Choroid plexus epithelial cell (primary cell): ENCODE measurements around the gene LMF1.

Experiments used
- DNase-seq: peaks from one replicate; pipeline ENCODE4 v3.0.0-alpha.2; 2010; ENCODE audit warnings: low read depth
- H3K4me3 ChIP-seq: 2 replicates; pipeline ENCODE4 v1.5.1; 2011; ENCODE audit warnings: low read depth, mild to moderate bottlenecking, control low read depth, low read length, moderate library complexity
- TF ChIP-seq, protein P1 (sequence below): conservative IDR thresholded peaks from 2 replicates; pipeline ENCODE4 v1.5.1; 2011; ENCODE audit warnings: low read depth, mild to moderate bottlenecking, control low read depth, inconsistent platforms, low read length, moderate library complexity

Gene LMF1

GRCh38 chr16:856811-857210 is 114.0 kb downstream of the LMF1 start:
- TF ChIP-seq, protein P1, sequence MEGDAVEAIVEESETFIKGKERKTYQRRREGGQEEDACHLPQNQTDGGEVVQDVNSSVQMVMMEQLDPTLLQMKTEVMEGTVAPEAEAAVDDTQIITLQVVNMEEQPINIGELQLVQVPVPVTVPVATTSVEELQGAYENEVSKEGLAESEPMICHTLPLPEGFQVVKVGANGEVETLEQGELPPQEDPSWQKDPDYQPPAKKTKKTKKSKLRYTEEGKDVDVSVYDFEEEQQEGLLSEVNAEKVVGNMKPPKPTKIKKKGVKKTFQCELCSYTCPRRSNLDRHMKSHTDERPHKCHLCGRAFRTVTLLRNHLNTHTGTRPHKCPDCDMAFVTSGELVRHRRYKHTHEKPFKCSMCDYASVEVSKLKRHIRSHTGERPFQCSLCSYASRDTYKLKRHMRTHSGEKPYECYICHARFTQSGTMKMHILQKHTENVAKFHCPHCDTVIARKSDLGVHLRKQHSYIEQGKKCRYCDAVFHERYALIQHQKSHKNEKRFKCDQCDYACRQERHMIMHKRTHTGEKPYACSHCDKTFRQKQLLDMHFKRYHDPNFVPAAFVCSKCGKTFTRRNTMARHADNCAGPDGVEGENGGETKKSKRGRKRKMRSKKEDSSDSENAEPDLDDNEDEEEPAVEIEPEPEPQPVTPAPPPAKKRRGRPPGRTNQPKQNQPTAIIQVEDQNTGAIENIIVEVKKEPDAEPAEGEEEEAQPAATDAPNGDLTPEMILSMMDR: no peak
- H3K4me3 ChIP-seq: no peak overlapping the region
- DNase-seq: no peak

GRCh38 chr16:856101-856500 is 114.7 kb downstream of the LMF1 start:
- H3K4me3 ChIP-seq: no peak overlapping the region
- no peak for DNase-seq
- TF ChIP-seq, protein P1: no peak

- TF ChIP-seq, protein P1: no peak
These were observed 115.3 kb downstream of the LMF1 start for GRCh38 chr16:855471-855870.

GRCh38 chr16:854808-855410 is 115.9 kb downstream of the LMF1 start:
- TF ChIP-seq, protein P1: no peak

More at GRCh38 chr16:855471-855870, 115.3 kb downstream of the LMF1 start:
- H3K4me3 ChIP-seq: no peak overlapping the region
- no peak for DNase-seq

DNA sequence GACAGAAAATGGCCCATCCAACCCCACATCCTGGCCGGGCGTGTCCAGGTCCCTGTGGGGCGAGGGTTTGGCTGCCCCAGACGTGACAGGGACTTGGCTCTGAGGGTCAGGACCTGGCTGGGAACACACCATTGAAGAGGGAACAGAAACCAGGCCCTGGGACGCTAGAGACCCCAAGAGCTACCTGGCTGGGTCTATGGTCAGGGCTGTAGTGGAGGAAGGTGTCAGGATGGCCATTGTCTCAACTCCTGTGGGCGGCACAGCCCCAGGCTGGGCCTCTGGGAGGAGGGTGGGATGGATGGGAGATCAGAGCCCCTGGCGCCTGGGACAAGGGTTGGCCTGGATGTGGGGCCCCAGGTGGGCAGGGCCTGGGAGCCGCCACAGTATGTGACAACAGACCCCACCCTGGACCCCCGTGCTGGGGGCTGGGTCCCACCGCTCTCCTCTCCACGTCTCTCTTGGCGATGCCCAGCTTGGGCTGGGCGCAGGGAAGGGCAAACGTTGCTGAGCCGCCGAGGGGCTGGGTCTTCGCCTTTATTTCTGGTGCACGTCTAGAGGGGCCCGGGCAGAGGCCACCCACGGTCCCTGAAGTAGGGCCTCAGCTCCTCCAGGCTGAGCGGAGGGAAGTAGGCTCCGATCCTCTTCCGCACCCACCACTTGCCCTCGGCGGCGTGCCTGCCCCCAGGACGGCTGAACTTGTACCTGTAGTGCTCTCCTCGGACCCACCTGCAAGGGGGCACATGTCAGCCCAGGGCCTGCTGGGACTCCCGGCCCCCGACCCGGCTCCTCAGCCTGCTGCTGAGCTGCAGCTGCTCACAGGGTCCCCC is 116.6 kb downstream of the LMF1 start:
- DNase-seq: no peak
- TF ChIP-seq, protein P1: no peak
- no peak overlapping the region for H3K4me3 ChIP-seq

More at GRCh38 chr16:854808-855410, 115.9 kb downstream of the LMF1 start:
- no peak overlapping the region for H3K4me3 ChIP-seq
- DNase-seq: no peak

GRCh38 chr16:853306-853705 is 117.5 kb downstream of the LMF1 start:
- no peak for DNase-seq
- TF ChIP-seq, protein P1: no peak
- H3K4me3 ChIP-seq: no peak overlapping the region
